Endothelial cell of umbilical vein (primary cell): ENCODE measurements around the gene MAML3. TPM values are rescaled to one million over a fixed set of nuclear protein-coding genes. Genes with fewer than 3 reads are reported as not detected.
A peak's percentile ranks its signal among the peaks of the same experiment; 100 is the strongest.

Source experiments
- BruUV-seq: library from RNA; stranded (reverse); fragments of 400-500 nt; replicated peaks from 2 replicates; lab custom pipeline; 2021; lab: Mats Ljungman, UMichigan
- CTCF ChIA-PET: fragments of 300-600, 350-600 bp; sonication (Branson Sonifier 250); formaldehyde crosslinking; loops from one replicate; lab custom pipeline; 2021; ENCODE audit warnings: antibody characterized with exemption, inconsistent platforms; lab: Charles Lee
- POLR2A ChIA-PET: fragments of 300-600, 350-600 bp; sonication (Branson Sonifier 250); formaldehyde crosslinking; loops from one replicate; lab custom pipeline; 2021; ENCODE audit warnings: antibody characterized with exemption, inconsistent platforms; lab: Charles Lee
- DNase-seq: peaks from one replicate; pipeline ENCODE4 v3.0.0-alpha.2; 2011; ENCODE audit warnings: low read depth, low spot score
- FAIRE-seq: peaks from 2 replicates; lab custom pipeline; 2011; peaks lifted over from hg19 to GRCh38; lab: Jason Lieb, UNC
- H2AFZ ChIP-seq: 2 replicates; pipeline ENCODE4 v1.6.0; 2012; ENCODE audit warnings: low read depth, low read length, control low read depth, inconsistent platforms
- H3K27ac ChIP-seq: 2 replicates; pipeline ENCODE4 v1.5.1; 2011; ENCODE audit warnings: low read depth, mild to moderate bottlenecking, control low read depth, low read length, moderate library complexity; ENCODE audit not compliant: insufficient read depth
- H3K27me3 ChIP-seq, 2 experiments: 2 replicates each; pipeline versions ENCODE4 v1.6.0 to v1.6.1; 2011; ENCODE audit warnings: low read length in 2 of 2, mixed read lengths in 1 of 2; ENCODE audit not compliant: control insufficient read depth in 2 of 2, insufficient read depth in 2 of 2
- H3K36me3 ChIP-seq, 2 experiments: 2 replicates in 1 of 2; 3 replicates in 1 of 2; pipeline ENCODE4 v1.5.1; 2011; ENCODE audit warnings: low read length in 2 of 2, mild to moderate bottlenecking in 1 of 2, moderate library complexity in 1 of 2; ENCODE audit not compliant: control insufficient read depth in 2 of 2, insufficient read depth in 2 of 2; ENCODE audit errors: extremely low read depth in 1 of 2
- H3K4me1 ChIP-seq: 3 replicates; pipeline ENCODE4 v1.5.1; 2011; ENCODE audit warnings: mild to moderate bottlenecking, low read length; ENCODE audit not compliant: control insufficient read depth, insufficient read depth; ENCODE audit errors: extremely low read depth
- H3K4me2 ChIP-seq: 2 replicates; pipeline ENCODE4 v1.6.1; 2011; ENCODE audit warnings: low read length, control low read depth, mixed read lengths; ENCODE audit not compliant: insufficient read depth
- H3K4me3 ChIP-seq, 3 experiments: fragments of 200-600 bp in 1 of 3; sonication (generic), shearing (Covaris generic) in 1 of 3; replicated peaks in 1 of 3; 2 replicates each; pipeline ENCODE4 v1.5.1; 2011 to 2016; ENCODE audit warnings: control low read depth in 3 of 3, low read length in 3 of 3, mild to moderate bottlenecking in 2 of 3, inconsistent platforms in 1 of 3, low read depth in 1 of 3, moderate library complexity in 1 of 3; ENCODE audit not compliant: insufficient read depth in 1 of 3
- H3K79me2 ChIP-seq: 2 replicates; pipeline ENCODE4 v1.6.0; 2012; ENCODE audit warnings: low read length, inconsistent platforms; ENCODE audit not compliant: control insufficient read depth, insufficient read depth
- H3K9ac ChIP-seq: replicated peaks from 2 replicates; pipeline ENCODE3; 2011; ENCODE audit warnings: low read length, control low read depth; ENCODE audit not compliant: insufficient read depth; ENCODE audit errors: extremely low read depth
- H3K9me1 ChIP-seq: replicated peaks from 3 replicates; pipeline ENCODE4 v1.6.0; 2011; ENCODE audit warnings: mild to moderate bottlenecking, low read length; ENCODE audit not compliant: control insufficient read depth, insufficient read depth; ENCODE audit errors: extremely low read depth
- H3K9me3 ChIP-seq: replicated peaks from 2 replicates; pipeline ENCODE4 v1.5.1; 2012; ENCODE audit warnings: low read length, inconsistent platforms; ENCODE audit not compliant: control insufficient read depth, insufficient read depth
- H4K20me1 ChIP-seq: replicated peaks from 2 replicates; pipeline ENCODE3; 2011; ENCODE audit warnings: mild to moderate bottlenecking, low read length; ENCODE audit not compliant: control insufficient read depth, insufficient read depth; ENCODE audit errors: extremely low read depth
- CTCF ChIP-seq, 2 donors: IDR thresholded peaks; 1 replicate in 1 of 2; 2 replicates in 1 of 2; pipeline ENCODE4 v1.5.1; 2011; ENCODE audit warnings: low read length in 2 of 2, mild to moderate bottlenecking in 2 of 2, moderate library complexity in 2 of 2, control low read depth in 1 of 2, inconsistent platforms in 1 of 2, low read depth in 1 of 2; ENCODE audit not compliant: insufficient read depth in 1 of 2; ENCODE audit errors: extremely low read depth in 1 of 2
- EZH2 ChIP-seq: IDR thresholded peaks from 2 replicates; pipeline ENCODE4 v1.6.1; 2012; ENCODE audit warnings: borderline replicate concordance, low read depth, mild to moderate bottlenecking, moderate library complexity, low read length, inconsistent platforms; ENCODE audit not compliant: severe bottlenecking
- FOS ChIP-seq: IDR thresholded peaks from 2 replicates; pipeline ENCODE4 v1.6.1; 2011; ENCODE audit warnings: mild to moderate bottlenecking, low read length, moderate library complexity, borderline replicate concordance; ENCODE audit not compliant: insufficient read depth
- GATA2 ChIP-seq: IDR thresholded peaks from 2 replicates; pipeline ENCODE4 v1.7.0; 2011; ENCODE audit warnings: low read depth, mild to moderate bottlenecking, moderate library complexity, mixed read lengths, low read length; ENCODE audit not compliant: insufficient read length, insufficient read depth
- JUN ChIP-seq: IDR thresholded peaks from 2 replicates; pipeline ENCODE4 v1.6.1; 2011; ENCODE audit warnings: borderline replicate concordance, low read depth; ENCODE audit not compliant: insufficient read length, insufficient read depth
- MAX ChIP-seq: IDR thresholded peaks from 2 replicates; pipeline ENCODE4 v1.6.1; 2011; ENCODE audit not compliant: insufficient read depth, insufficient read length
- MYC ChIP-seq: IDR thresholded peaks from one replicate; pipeline ENCODE4 v1.6.1; 2011; ENCODE audit warnings: mild to moderate bottlenecking, low read depth, low read length
- POLR2A ChIP-seq: IDR thresholded peaks from 2 replicates; pipeline ENCODE4 v1.6.1; 2012; ENCODE audit warnings: low read depth, mild to moderate bottlenecking, control low read depth, low read length
- POLR2AphosphoS5 ChIP-seq: IDR thresholded peaks from 2 replicates; pipeline ENCODE4 v1.6.1; 2012; ENCODE audit warnings: low read depth, mild to moderate bottlenecking, control low read depth, low read length, moderate library complexity; ENCODE audit not compliant: insufficient read depth
- dilution Hi-C: fragments of 300-500 bp; cut with MboI; formaldehyde crosslinking; loops from one replicate; pipeline ENCODE4 v1.15.0; 2019; ENCODE audit warnings: low sequenced_read_pairs; ENCODE audit not compliant: extremely low pct_ligation_motif_present
- intact Hi-C: fragments of 100-400 bp; cut with micrococcal nuclease; formaldehyde crosslinking; loops from one replicate; pipeline ENCODE4 v1.10.0; 2022
- polyA plus RNA-seq, 4 experiments: library from polyadenylated mRNA; depleted of rRNA in 3 of 4; stranded (reverse) in 3 of 4; unstranded in 1 of 4; fragments of >200 nt; gene quantifications; 2 replicates each; pipeline versions ENCODE4 v1.2.1 to v1.2.3, GENCODE V29; 2011 to 2012; ENCODE audit warnings: missing spikeins in 1 of 4
- total RNA-seq: library from RNA; stranded (reverse); gene quantifications from 2 replicates; pipeline ENCODE4 v1.2.3, GENCODE V29; 2021

MAML3 gene
- total and polyA plus RNA-seq, 2 donors (not counting 3 experiments of a cell fraction or from before 2014, with no cell fraction given) = 14.0 to 20.3 TPM

GRCh38 chr4:139761461-139761860 lies 392.5 kb downstream of the MAML3 start:
- TF ChIP-seq GATA2 (no peak), CTCF (IDR thresholded peaks at IDR 0.05; ENCODE audit: extremely low read depth in 1 of 2, insufficient read depth in 1 of 2, low read depth in 1 of 2, low read length in 2 of 2) (peak; percentile 19 to 25)
- H3K4me3 ChIP-seq = no peak overlapping the region
- DNase-seq (no peak), FAIRE-seq (no peak)
- H4K20me1 ChIP-seq = no peaks in the 10 kb centered on the region
- no peaks in the 10 kb centered on the region for H3K9me1 ChIP-seq
- no peak overlapping the region for H3K27ac ChIP-seq
- ChIA-PET CTCF (interaction anchor here (1.0 to 1.6 kb wide), 3 partner anchors 27 to 565 kb away, joined by 3 read pairs; partner anchors contain the start of gene MGST2), POLR2A (no interaction called here)
- dilution Hi-C loops (no loop called here), intact Hi-C loops (loop anchor here (5.0 kb wide), 1 partner anchor 104 kb away; no protein-coding TSS in a partner anchor)
- no peaks in the 10 kb centered on the region for H3K79me2 ChIP-seq
- no peaks in the 10 kb centered on the region for H3K9me3 ChIP-seq
- H3K4me2 ChIP-seq = no peak overlapping the region
- no peaks in the 10 kb centered on the region for H3K27me3 ChIP-seq
- H3K9ac ChIP-seq = no peak overlapping the region
- no peaks in the 10 kb centered on the region for H3K36me3 ChIP-seq
- no peak overlapping the region for H2AFZ ChIP-seq
- H3K4me1 ChIP-seq = peaks cover 41% of the 10 kb centered on the region
- no TSS peak for BruUV-seq

- no peak for FAIRE-seq
- Histone ChIP-seq H2AFZ (no peak overlapping the region), H3K9ac (no peak overlapping the region), H3K4me3 (no peak overlapping the region), H4K20me1 (no peaks in the 10 kb centered on the region), H3K4me2 (no peak overlapping the region), H3K9me1 (no peaks in the 10 kb centered on the region), H3K27ac (no peak overlapping the region), H3K79me2 (no peaks in the 10 kb centered on the region), H3K27me3 (no peaks in the 10 kb centered on the region), H3K4me1 (peaks cover 41% of the 10 kb centered on the region), H3K9me3 (no peaks in the 10 kb centered on the region), H3K36me3 (no peaks in the 10 kb centered on the region)
- TF ChIP-seq CTCF (IDR thresholded peaks at IDR 0.05; ENCODE audit: extremely low read depth in 1 of 2, insufficient read depth in 1 of 2, low read depth in 1 of 2, low read length in 2 of 2) (no peak), POLR2AphosphoS5 (no peak), FOS (no peak), GATA2 (no peak), EZH2 (no peak), MYC (no peak), MAX (no peak), JUN (no peak), POLR2A (no peak)
- CTCF ChIA-PET = interaction anchor here (1.1 to 2.8 kb wide), 4 partner anchors 11 to 566 kb away, joined by 3 to 9 read pairs (median 4); no protein-coding TSS in a partner anchor
- no peak for DNase-seq
- no TSS peak for BruUV-seq
- intact Hi-C loops (loop anchor here (5.0 kb wide), 1 partner anchor 103 kb away; no protein-coding TSS in a partner anchor), dilution Hi-C loops (no loop called here)
- POLR2A ChIA-PET = no interaction called here
Measured at GRCh38 chr4:139760567-139760966, 393.4 kb downstream of the MAML3 start.
